Chondrocyte (in vitro differentiated cells): ENCODE results near the gene POLG. TPM values are rescaled to one million over a fixed set of nuclear protein-coding genes. Genes with fewer than 3 reads are reported as not detected.

ENCODE experiments used
- DNase-seq: peaks from one replicate; pipeline ENCODE4 v3.0.0; 2021; ENCODE audit warnings: mixed read lengths, low spot score
- H3K27ac Mint-ChIP-seq: one replicate; pipeline ENCODE4 v1.8.0; 2021; ENCODE audit warnings: mild to moderate bottlenecking, moderate library complexity, mixed read lengths; ENCODE audit not compliant: unreplicated experiment
- H3K27me3 Mint-ChIP-seq: 2 replicates; pipeline ENCODE4 v1.8.0; 2021; ENCODE audit warnings: low read depth, mixed read lengths
- H3K36me3 Mint-ChIP-seq: 2 replicates; pipeline ENCODE4 v1.8.0; 2021; ENCODE audit warnings: low read depth, mixed read lengths
- H3K4me1 Mint-ChIP-seq: 2 replicates; pipeline ENCODE4 v1.8.0; 2021; ENCODE audit warnings: low read depth, mild to moderate bottlenecking, mixed read lengths
- H3K4me3 Mint-ChIP-seq: one replicate; pipeline ENCODE4 v1.8.0; 2021; ENCODE audit warnings: mild to moderate bottlenecking, moderate library complexity, mixed read lengths; ENCODE audit not compliant: unreplicated experiment
- H3K9me3 Mint-ChIP-seq: 2 replicates; pipeline ENCODE4 v1.8.0; 2021; ENCODE audit warnings: low read depth, mixed read lengths
- total RNA-seq: library from RNA; stranded (reverse); gene quantifications from 3 replicates; pipeline ENCODE4 v1.2.1, GENCODE V29; 2021
- TF ChIP-seq, protein P1 (sequence below): fragments of 200-600 bp; sonication (generic); IDR thresholded peaks from 2 replicates; pipeline ENCODE4 v1.5.0; 2021; ENCODE audit warnings: antibody characterized with exemption, mild to moderate bottlenecking, moderate library complexity

The POLG gene
- total RNA-seq, 1 donor from 2014 or later, result 49.7 TPM

DNA sequence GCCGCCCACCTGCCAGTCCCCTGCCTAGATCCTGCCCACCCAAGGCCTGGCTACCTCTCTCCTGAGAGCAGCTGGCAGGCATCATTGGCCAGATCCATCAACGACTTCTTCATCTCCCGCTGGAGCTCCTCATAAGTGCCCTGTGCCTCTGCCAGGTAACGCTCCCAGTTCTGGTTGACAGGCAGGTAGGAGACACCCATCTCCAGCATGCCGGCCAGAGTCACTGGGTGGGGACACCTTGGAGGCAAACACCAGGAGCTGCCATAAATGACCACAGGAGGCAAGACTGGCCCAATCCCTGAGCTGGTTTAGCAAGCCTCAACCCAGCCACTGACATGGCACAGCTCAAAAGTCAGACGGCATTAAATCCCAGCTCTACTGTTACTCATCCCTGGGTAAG lies 7.5 kb downstream of the POLG start:
- H3K4me1 Mint-ChIP-seq, result peaks cover 23% of the 10 kb centered on the region
- TF ChIP-seq, protein P1, sequence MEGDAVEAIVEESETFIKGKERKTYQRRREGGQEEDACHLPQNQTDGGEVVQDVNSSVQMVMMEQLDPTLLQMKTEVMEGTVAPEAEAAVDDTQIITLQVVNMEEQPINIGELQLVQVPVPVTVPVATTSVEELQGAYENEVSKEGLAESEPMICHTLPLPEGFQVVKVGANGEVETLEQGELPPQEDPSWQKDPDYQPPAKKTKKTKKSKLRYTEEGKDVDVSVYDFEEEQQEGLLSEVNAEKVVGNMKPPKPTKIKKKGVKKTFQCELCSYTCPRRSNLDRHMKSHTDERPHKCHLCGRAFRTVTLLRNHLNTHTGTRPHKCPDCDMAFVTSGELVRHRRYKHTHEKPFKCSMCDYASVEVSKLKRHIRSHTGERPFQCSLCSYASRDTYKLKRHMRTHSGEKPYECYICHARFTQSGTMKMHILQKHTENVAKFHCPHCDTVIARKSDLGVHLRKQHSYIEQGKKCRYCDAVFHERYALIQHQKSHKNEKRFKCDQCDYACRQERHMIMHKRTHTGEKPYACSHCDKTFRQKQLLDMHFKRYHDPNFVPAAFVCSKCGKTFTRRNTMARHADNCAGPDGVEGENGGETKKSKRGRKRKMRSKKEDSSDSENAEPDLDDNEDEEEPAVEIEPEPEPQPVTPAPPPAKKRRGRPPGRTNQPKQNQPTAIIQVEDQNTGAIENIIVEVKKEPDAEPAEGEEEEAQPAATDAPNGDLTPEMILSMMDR, result no peak
- no peak overlapping the region for H3K27ac Mint-ChIP-seq
- peaks cover 53% of the 10 kb centered on the region for H3K36me3 Mint-ChIP-seq
- no peaks in the 10 kb centered on the region for H3K27me3 Mint-ChIP-seq
- no peaks in the 10 kb centered on the region for H3K9me3 Mint-ChIP-seq
- H3K4me3 Mint-ChIP-seq, result no peak overlapping the region
- no peak for DNase-seq

DNA sequence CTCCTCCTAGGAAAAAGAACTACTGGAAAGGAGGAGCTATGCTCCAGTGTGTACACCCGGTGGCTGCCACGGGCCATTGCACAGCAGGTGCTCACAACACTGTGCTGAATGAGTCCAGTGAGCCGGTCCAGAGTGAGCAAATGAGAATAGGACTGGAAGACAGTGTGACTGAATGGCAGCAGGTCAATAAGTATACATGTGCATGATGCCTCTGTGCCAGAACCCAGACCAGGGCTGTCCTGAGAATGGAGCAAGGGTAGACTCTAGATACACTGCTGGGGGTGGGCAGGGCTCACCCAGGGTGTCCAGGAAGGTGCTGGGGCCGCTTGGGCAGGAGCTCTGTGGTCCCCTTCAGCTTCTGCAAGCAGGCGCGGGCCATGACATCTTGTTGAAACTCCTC lies 8.3 kb downstream of the POLG start:
- H3K9me3 Mint-ChIP-seq, result no peaks in the 10 kb centered on the region
- H3K4me1 Mint-ChIP-seq, result peaks cover 15% of the 10 kb centered on the region
- no peak overlapping the region for H3K4me3 Mint-ChIP-seq
- TF ChIP-seq, protein P1, result no peak
- no peaks in the 10 kb centered on the region for H3K27me3 Mint-ChIP-seq
- DNase-seq, result no peak
- peaks cover 50% of the 10 kb centered on the region for H3K36me3 Mint-ChIP-seq
- H3K27ac Mint-ChIP-seq, result no peak overlapping the region

DNA sequence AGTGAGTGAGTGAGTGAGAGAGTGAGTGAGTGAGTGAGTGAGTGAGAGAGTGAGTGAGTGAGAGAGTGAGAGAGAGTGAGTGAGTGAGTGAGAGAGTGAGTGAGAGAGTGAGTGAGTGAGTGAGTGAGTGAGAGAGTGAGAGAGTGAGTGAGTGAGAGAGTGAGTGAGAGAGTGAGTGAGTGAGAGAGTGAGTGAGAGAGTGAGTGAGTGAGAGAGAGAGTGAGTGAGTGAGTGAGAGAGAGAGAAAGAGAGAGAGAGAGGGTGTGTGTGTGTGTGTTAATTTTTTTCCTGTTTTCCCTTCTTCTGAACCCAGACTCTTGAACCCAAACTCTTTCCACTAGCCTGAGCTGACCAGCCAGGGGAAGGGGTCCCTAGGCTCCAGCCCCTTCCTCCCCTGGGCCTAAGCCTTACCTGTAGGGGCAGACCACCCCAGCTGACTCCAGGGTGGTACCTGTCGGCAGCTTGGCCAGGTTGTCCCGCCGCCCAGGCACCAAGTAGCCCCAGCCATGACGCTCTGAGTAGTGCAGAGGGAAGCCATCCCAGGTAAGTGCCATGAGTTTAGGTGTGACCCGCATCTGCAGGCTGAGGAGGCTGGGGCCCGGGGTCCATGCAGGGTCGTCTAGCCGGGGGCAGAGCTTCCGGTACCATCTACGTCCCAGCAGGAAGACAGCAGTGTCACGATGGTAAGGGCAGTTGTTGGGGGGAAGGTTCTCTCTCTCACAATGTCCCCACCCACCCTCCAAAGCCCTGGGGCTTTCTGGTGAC lies 9.4 kb downstream of the POLG start:
- no peaks in the 10 kb centered on the region for H3K27me3 Mint-ChIP-seq
- TF ChIP-seq, protein P1, result no peak
- peaks cover 5% of the 10 kb centered on the region for H3K4me1 Mint-ChIP-seq
- no peak overlapping the region for H3K4me3 Mint-ChIP-seq
- no peaks in the 10 kb centered on the region for H3K9me3 Mint-ChIP-seq
- peaks cover 48% of the 10 kb centered on the region for H3K36me3 Mint-ChIP-seq
- H3K27ac Mint-ChIP-seq, result no peak overlapping the region
- no peak for DNase-seq

DNA sequence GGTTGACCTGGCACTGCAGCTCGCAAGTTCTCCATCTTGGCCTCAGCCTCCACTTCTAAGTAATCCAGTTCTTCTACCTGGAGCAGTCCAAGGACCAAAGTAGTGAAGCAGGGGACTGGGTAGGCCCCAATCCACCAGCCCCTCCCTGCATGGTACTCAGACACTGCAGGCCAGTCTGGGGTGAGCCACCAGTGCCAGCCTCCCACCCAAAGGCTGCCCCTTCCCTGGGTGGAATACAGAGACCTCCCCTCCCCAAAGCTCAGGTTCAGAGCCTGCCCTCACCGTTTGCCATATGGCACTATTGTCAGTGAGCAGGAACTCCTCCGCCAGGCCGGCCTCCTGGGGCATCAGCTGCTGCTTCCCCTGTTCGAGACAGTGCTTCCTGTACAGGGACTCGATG lies 10.8 kb downstream of the POLG start:
- Mint-ChIP-seq H3K27me3 (no peaks in the 10 kb centered on the region), H3K4me3 (no peak overlapping the region), H3K9me3 (no peaks in the 10 kb centered on the region), H3K27ac (no peak overlapping the region), H3K36me3 (peaks cover 51% of the 10 kb centered on the region), H3K4me1 (no peaks in the 10 kb centered on the region)
- no peak for DNase-seq
- TF ChIP-seq, protein P1, result no peak

DNA sequence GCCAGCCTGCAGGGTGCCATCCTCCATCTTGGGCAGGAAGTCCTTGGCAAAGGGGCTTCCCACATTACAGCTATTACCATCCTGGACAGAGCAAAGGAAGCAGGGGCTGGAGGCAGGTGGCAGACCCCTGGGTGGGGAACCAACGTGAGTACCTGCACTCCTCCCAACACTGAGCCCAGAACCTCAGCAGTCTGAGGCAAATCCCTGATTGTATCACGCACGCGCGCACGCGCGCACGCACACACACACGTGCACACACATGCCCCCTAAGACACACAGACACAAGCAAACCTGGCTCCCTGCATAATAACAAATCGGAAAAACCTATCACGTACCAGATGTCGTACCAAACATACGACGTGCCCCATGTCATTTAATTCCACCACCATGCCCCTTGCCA lies 11.8 kb downstream of the POLG start:
- H3K27me3 Mint-ChIP-seq, result no peaks in the 10 kb centered on the region
- H3K9me3 Mint-ChIP-seq, result no peaks in the 10 kb centered on the region
- TF ChIP-seq, protein P1, result no peak
- no peak overlapping the region for H3K27ac Mint-ChIP-seq
- no peak overlapping the region for H3K4me3 Mint-ChIP-seq
- no peaks in the 10 kb centered on the region for H3K4me1 Mint-ChIP-seq
- H3K36me3 Mint-ChIP-seq, result peaks cover 47% of the 10 kb centered on the region
- DNase-seq, result peak; percentile 35
